Gastrocnemius medialis (tissue), 4 donors: ENCODE data around the gene HHATL.

Source experiments
- CTCF ChIP-seq, 5 experiments: fragments of 450-650 bp in 3 of 5; fragments of 200-600 bp in 2 of 5; sonication (generic) in 2 of 5; IDR thresholded peaks in 4 of 5; conservative IDR thresholded peaks in 1 of 5; 1 replicate in 4 of 5; 2 replicates in 1 of 5; pipeline ENCODE4 v1.5.1; 2016 to 2019; ENCODE audit warnings: antibody characterized with exemption in 5 of 5, mild to moderate bottlenecking in 3 of 5, moderate library complexity in 3 of 5
- POLR2A ChIP-seq, 2 donors: fragments of 450-650 bp; IDR thresholded peaks; one replicate each; pipeline ENCODE4 v1.6.1; 2017; ENCODE audit warnings: antibody characterized with exemption in 2 of 2, mild to moderate bottlenecking in 2 of 2, moderate library complexity in 2 of 2

DNA sequence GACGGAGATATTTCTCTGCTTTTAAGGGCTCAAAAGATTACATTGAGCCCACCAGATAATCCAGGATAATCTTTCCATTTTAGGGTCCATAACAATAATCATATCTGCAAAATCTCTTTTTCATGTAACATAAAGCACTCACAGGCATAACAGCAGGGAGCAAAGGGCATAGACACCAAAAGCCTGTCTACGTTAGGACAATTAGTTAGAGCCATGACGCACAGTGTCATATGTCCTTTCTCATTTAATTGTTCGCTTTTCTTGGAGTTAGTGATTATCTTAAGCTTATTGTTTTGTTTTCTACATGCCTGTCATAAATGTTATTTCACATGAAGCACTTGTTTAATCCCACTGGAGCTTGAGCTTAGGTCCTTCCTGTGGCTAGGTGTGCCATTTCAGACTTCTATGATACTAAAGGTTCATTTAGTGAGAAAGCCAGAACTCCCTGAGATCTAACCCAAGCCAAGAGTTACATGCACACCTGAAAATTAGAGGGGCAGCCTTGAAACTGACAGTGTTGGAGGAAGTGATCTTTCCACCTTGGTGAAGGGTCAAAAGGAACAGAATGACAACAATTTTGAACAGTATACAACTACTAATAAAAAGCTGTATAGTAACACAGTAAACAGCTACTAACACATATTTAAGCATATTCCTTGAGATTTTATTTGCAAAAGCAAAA, 11.7 kb upstream of the HHATL start:
- TF ChIP-seq CTCF (IDR thresholded peaks at IDR 0.05 in 4 of 5, conservative IDR thresholded peaks at IDR 0.05 in 1 of 5) (no peak), POLR2A (IDR thresholded peaks at IDR 0.05) (no peak)
